ENCODE data around the gene NEDD4.

DNA sequence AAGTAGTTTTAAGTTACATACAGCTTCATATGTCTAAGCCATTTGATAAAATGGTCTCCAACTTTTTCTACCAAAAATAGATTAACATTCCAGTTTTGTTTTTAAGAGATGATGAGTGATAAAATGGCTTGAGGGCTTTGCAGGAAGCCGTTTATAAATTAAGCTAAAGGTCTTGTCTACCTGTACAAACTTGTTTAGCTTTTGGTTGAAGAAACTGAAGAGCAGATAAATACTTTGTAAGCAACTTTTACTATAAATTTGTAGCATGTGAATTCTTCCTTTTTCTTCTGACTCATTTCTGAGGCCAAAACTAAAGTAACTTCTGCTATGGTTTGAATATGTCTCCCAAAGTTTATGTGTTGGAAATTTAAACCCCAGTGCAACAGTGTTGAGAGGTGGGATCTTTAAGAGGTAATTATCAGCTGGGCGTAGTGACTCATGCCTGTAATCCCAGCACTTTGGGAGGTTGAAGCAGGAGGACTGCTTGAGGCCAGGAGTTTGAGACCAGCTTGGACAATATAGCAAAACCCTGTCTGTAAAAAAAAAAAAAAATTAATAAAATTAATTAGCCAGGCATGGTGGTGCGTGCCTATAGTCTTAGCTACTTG, 8.2 kb upstream of the NEDD4 start:
- no peak for TF ChIP-seq POLR2A (IDR thresholded peaks at IDR 0.05; ENCODE audit: low read depth)
- TF ChIP-seq POLR2AphosphoS5 (IDR thresholded peaks at IDR 0.05) = no peak

Data from esophagus muscularis mucosa (tissue), 2 donors.